HUES64 (cell line): ENCODE results near the gene PRRC2C.

Experiments
- H3K27ac ChIP-seq: 2 replicates; pipeline ENCODE4 v1.7.0; 2013; ENCODE audit warnings: low read depth, low read length, inconsistent platforms
- H3K27me3 ChIP-seq: 2 replicates; pipeline ENCODE4 v1.6.1; 2013; ENCODE audit warnings: mild to moderate bottlenecking, low read length; ENCODE audit not compliant: insufficient read depth
- H3K36me3 ChIP-seq: 2 replicates; pipeline ENCODE4 v1.6.1; 2013; ENCODE audit warnings: mild to moderate bottlenecking, low read length; ENCODE audit not compliant: insufficient read depth
- H3K4me1 ChIP-seq: 2 replicates; pipeline ENCODE4 v1.6.1; 2013; ENCODE audit warnings: mild to moderate bottlenecking, low read length, moderate library complexity; ENCODE audit not compliant: insufficient read depth
- H3K4me3 ChIP-seq: 2 replicates; pipeline ENCODE4 v1.5.1; 2013; ENCODE audit warnings: mild to moderate bottlenecking, low read length, moderate library complexity
- H3K9ac ChIP-seq: 2 replicates; pipeline ENCODE4 v1.6.1; 2013; ENCODE audit warnings: mild to moderate bottlenecking, low read depth, low read length
- H3K9me3 ChIP-seq: 2 replicates; pipeline ENCODE4 v1.6.1; 2013; ENCODE audit warnings: low read depth, low read length; ENCODE audit not compliant: insufficient read depth
- WGBS: fragments of 150-250, 120-280 bp; methylation state at CpG from one replicate; pipeline ENCODE4 v1.1.7; 2013; ENCODE audit warnings: missing lambda C conversion rate; 5-methylcytosine and 5-hydroxymethylcytosine counted together

The PRRC2C gene

GRCh38 chr1:171637928-171638576 is 152.7 kb downstream of the PRRC2C start:
- H3K9me3 ChIP-seq = no peaks in the 10 kb centered on the region
- no peaks in the 10 kb centered on the region for H3K36me3 ChIP-seq
- H3K27me3 ChIP-seq = no peaks in the 10 kb centered on the region
- no peak overlapping the region for H3K4me3 ChIP-seq
- H3K4me1 ChIP-seq = peaks cover 14% of the 10 kb centered on the region
- 58% methylated on average over 3 of the region's 4 CpGs for WGBS
- H3K9ac ChIP-seq = no peak overlapping the region
- H3K27ac ChIP-seq = no peak overlapping the region

DNA sequence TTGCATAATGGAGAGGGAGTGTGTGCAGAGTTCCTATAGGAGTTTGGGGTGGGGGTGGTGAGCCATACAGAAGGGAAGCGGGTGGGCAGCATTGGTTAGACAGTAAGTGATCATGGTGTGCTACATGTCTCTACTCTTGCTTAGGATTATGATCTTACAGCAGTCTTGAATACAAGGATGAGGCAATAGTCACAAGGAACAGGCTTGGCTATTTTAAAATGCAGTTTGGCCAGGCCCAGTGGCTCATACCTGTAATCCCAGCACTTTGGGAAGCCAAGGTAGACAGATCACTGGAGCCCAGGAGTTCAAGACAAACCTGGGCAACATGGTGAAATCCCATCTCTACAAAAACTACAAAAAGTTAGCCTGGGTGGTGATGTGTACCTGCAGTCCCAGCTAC is 154.9 kb downstream of the PRRC2C start:
- WGBS = 95% methylated on average over 1 of the region's 1 CpG
- Histone ChIP-seq H3K27ac (no peak overlapping the region), H3K9ac (no peak overlapping the region), H3K27me3 (no peaks in the 10 kb centered on the region), H3K9me3 (no peaks in the 10 kb centered on the region), H3K4me3 (no peak overlapping the region), H3K4me1 (peaks cover 14% of the 10 kb centered on the region), H3K36me3 (no peaks in the 10 kb centered on the region)

GRCh38 chr1:171641076-171641864 is 155.9 kb downstream of the PRRC2C start:
- H3K27me3 ChIP-seq = no peaks in the 10 kb centered on the region
- H3K27ac ChIP-seq = peak overlapping the region; percentile 75
- H3K4me3 ChIP-seq = no peak overlapping the region; the same call in 1 of the 2 replicates
- H3K9ac ChIP-seq = peak overlapping the region; percentile 18; the same call in 1 of the 2 replicates
- no peaks in the 10 kb centered on the region for H3K9me3 ChIP-seq
- H3K4me1 ChIP-seq = peaks cover 14% of the 10 kb centered on the region
- no peaks in the 10 kb centered on the region for H3K36me3 ChIP-seq
- WGBS = 34% methylated on average over 10 of the region's 10 CpGs

- no peaks in the 10 kb centered on the region for H3K36me3 ChIP-seq
- H3K27me3 ChIP-seq = no peaks in the 10 kb centered on the region
- H3K9ac ChIP-seq = peak overlapping the region; percentile 18; the same call in 1 of the 2 replicates
- H3K4me3 ChIP-seq = no peak overlapping the region
- no peaks in the 10 kb centered on the region for H3K9me3 ChIP-seq
- WGBS = 87% methylated on average over 4 of the region's 4 CpGs
- peaks cover 14% of the 10 kb centered on the region for H3K4me1 ChIP-seq
- H3K27ac ChIP-seq = peak overlapping the region; percentile 75
Measured at GRCh38 chr1:171642197-171642596, 156.9 kb downstream of the PRRC2C start.
